Measurements from ENCODE around the gene SORL1-AS1.
A peak's percentile ranks its signal among the peaks of the same experiment; 100 is the strongest.

SORL1-AS1 gene

DNA sequence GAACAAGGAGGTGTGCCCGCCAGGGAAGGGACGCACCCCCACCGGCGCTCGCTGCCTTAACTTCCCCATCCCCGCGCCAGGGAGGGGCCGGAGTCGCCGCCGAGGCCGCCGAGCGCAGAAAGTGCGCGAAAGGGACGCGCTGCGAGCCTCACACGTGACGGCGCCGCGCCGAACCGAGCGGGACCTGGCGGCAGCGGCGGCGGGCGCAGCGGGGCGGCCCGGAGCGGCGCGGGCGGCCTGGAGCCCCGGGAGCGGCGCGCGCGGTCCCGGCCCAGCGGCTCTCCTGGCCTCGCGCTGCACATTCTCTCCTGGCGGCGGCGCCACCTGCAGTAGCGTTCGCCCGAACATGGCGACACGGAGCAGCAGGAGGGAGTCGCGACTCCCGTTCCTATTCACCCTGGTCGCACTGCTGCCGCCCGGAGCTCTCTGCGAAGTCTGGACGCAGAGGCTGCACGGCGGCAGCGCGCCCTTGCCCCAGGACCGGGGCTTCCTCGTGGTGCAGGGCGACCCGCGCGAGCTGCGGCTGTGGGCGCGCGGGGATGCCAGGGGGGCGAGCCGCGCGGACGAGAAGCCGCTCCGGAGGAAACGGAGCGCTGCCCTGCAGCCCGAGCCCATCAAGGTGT is 670 bp downstream of the SORL1-AS1 start, which contains the start of gene SORL1:
TSS of gene SORL1 (plus strand) at position 329 of the 623 bp plus-strand sequence. CDS start at position 347, 18 bp downstream.
- peak; percentile 32 for DNase-seq (ENCODE audit: low read depth)

DNA sequence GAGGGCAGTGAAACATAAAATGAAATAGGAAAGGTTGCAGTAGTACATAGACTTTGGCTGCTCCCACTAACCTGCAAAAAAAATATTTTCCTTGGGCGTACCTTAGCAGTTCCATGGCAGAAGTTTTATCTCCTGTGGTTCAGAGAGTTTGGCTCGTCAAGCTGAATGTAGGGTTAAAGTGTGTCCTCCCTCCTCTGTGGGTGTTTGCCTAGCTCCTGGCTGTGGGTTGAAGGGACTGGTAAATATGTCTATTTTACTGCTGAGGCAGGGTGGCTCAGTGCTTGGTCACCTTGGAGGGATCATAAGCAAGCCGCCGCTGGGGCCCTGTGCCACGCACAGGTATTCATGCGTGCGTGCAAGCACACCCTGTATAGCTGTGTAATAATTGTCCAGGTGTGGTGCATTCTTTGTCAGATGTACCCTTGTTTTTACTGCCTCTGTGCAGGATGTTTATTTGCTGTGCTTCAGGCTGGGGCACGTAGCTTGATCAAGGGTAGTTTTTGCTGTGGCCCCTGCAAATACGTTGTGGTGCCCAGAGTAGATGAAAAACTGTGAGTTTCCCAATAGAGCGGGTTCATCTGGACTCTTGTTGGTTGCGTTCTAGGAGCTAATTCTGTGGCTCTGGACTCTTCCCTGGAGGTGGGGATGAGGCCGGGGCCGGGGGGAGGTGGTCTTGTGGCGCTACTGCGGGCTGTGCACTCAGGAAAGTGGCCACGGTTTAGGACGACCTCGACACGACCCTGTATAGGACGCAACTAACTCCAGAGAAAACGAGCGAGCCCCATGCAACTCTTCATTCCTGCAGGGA is 1.4 kb downstream of the SORL1-AS1 start:
- no peak for DNase-seq (ENCODE audit: low read depth)

DNA sequence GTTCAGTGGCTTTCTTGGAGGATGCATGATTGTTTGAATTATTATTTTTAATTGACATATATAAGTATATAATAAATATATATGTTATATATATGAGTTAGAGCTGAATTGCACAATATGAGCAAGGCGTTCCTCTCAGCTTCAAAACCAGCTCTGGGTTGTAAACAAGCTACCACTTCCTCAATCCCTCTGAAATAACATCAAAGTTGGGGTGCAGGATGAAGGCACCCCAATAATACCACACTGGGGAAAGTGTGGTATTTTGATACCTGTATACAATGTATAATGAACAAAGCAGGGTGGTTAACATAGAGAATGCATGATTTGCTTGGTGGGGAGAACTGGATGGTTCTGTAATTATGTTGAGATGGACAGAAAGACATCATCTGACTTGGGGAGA is 2.4 kb downstream of the SORL1-AS1 start:
- no peak for DNase-seq (ENCODE audit: low read depth)

DNA sequence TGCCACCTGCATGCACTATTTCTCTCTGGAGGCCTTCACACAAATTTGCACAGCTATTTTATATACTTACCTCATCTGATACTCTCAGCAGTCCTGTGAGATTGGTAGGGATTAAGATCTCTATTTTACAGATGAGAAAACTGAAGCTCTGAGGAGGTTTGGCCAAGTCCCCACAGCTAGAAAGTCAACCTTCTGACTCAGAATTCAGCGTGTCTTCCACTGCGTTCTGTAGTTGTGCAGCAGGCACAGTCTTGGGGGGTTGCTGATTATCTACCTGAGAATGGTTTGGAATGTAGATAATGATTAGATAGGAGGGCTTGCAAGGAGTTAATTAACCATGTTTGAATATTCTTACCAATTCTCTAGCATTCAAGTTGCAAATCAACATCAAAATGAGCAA is 3.1 kb downstream of the SORL1-AS1 start:
- DNase-seq (ENCODE audit: low read depth): no peak

DNA sequence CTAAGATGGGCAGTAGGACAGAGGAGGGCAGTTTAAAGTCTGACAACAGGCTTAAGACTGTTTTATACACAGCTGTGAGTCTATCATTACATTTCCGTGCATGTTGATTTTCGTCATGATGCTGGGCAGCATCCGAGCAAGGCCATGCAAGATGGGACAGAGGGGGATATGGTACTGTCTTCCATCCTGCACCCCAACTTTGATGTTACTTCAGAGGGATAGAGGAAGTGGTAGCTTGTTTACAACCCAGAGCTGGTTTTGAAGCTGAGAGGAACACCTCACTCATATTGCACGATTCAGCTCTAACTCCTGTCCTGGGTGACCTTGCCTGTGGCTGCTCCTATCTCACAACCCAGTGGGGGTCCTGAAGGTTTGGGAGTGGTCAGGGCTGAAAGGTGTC is 3.6 kb downstream of the SORL1-AS1 start:
- no peak for DNase-seq (ENCODE audit: low read depth)

DNA sequence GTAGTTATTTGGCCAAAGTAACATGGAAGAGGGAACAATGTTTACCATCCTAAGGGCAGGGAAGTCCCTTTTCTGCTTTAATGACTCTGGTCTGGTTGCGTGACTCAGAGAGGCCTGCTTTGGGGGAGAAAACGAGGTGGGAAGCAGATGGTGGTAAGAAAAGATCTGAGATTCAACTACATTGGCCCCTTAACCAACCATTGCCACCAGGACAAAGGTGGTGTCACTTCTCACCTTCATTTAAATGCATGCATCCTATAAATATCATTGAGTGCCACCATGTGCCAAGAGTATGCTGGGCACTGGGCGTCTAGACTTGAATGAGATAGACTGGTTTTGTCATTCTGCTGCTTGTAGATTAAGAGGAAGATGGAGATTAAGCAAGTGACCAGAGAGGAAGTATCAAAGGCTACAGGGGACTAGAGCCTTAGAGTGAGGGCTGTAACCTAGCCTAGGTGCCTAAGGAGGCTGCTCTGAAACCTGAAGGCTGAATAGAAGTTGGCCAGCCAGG is 4.3 kb downstream of the SORL1-AS1 start:
- DNase-seq (ENCODE audit: low read depth): no peak

DNA sequence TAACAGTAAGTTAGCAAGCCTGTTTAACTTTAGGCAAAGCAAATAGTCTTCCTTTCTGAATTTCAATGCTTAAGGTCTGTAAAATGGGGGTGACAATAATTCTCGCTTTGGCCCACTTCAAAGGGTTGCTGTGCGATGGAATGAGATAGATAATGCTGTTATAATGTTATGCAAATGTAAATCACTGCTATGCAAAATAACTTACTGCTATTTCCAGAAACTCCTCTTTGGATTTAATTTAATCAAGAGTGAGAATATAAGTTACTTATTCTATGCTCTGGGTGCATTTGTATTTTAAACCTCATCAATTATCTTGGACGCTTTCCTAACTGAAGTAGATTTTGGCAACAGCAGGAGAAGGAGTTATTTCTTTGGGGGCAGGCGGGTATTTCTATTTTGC is 4.8 kb downstream of the SORL1-AS1 start:
- no peak for DNase-seq (ENCODE audit: low read depth)

DNA sequence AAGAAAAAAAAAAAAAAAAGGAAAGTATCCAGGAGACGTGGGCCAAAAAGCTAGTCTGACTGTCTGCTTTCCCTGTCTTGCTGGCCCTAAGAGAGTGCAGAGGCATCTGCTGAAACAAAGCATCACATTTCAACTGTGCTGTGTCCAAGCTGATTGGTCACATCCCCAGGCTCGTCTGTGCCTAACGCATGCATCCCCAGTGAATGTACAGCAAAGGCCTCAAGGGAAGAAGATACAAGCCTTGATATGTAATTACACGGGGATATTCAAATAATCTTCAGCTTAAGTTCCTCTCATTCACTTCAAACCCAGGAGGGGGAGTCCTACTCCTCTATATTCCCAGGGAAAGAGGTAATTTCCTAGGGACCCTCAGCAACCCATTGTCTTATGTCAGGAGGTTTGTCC is 6.0 kb downstream of the SORL1-AS1 start:
- DNase-seq (ENCODE audit: low read depth): no peak

DNA sequence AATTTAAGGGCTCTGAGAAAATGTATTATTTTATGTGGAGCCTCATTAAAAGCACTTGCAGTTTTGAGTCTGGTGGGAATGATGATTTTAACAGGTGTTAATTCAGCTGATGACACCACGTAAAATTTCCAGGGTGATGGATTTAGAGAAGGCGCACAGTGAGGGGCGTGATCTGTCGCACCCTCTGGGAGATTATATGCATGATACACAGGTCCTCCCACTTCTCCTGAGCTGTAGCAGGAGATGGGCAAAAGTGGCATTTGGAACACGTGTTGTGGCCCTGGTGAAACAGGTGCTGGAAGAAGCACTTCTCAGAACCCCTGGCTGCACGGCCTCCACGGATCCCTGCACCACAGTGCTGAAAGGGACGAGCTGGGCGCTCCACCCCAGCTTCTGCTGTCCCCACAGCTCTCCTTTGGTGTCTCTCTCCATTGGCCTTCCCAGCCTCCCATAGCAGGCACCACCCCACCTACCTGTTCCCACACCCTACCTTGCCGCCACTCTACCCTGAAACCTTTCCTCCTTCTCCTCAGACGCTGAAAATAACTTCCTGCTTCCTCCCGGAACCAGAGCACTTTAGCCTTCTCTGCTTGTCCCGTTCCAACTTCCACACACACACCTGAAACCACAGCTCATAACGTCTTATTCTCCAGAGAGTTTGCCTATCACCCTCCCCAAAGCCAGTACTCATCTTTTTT is 7.5 kb downstream of the SORL1-AS1 start:
- no peak for DNase-seq (ENCODE audit: low read depth)

DNA sequence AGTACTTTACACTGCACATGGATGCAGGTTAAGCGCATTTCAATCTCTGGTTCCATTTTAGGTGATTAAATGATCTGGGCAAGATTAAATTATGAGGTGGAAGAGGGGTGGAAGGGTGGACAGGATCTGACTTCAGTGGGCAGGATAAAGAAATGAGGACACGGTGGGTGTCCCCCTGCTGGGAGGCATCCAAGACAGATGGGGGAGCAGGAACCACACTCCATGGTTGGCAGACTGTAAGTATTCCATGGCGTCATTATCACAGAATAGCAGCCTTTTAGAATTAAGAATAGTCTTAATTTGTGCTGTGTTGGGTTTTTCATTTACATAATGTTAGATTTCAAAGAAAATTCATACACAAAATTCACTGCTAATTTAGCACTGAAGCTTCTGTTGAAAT is 8.2 kb downstream of the SORL1-AS1 start:
- no peak for DNase-seq (ENCODE audit: low read depth)

DNA sequence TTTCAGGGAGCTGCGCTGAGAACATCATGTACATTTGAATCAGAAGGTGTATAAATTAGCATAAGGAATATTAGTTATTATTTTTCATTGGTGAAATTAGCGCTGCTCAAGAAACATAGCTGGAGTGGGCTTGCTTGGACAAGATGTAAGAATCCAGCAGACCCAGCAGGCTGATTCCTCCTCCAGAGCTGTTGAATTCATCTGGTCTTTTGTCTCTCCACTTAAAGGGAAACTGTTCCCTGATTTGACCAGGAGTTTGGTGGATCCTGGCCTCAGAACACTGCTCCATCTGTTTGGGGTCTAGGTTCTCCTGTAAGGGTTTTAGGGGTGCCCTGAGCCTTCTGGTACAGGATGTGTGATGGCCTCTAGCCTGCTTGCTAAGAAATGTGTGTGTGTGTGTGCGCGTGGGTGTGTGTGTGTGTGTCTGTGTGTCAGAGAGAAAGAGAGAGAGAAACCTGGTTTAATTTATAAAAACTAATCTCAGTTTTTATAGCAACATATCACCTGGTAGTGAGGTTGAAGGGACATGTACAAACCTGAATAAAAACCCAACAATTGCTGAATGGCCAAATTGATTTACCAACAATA is 9.0 kb downstream of the SORL1-AS1 start:
- no peak for DNase-seq (ENCODE audit: low read depth)

DNA sequence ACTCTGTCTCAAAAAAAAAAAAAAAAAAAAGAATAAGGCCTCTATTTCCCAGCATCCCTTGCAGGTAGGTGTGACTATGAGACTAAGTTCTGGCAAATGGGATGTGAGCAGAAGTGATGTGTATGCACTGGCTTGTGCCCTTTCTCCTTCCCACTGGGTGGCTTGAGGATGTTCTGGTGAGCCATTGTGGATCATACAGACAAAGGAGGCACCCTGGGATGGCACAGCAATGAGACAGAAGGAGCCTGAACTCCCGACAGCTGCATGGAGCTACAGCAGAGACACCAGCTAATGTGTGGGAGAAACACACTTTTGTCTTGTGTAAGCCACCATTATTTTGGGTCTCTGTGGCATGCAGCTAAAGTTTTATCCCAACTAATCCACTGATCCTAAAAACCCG is 11.2 kb downstream of the SORL1-AS1 start:
- DNase-seq (ENCODE audit: low read depth): no peak

DNA sequence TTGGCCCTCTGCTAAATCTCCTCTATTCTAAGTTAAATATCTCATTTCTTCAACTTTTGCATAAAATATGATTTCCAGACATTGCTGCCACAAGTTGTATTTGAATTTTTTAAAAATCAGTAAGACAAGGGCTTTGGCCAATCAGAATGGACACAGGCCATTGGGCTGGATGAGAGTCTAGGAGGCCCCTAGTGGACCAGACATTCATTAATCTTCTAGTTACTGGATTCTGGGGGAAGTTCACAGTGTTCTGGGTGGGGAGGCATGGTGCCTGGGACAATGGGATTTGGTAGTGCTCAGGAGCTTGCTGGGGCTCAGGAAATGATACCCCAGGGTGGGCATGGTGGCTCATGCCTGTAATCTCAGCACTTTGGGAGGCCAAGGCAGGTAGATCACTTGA is 13.0 kb downstream of the SORL1-AS1 start:
- no peak for DNase-seq (ENCODE audit: low read depth)

DNA sequence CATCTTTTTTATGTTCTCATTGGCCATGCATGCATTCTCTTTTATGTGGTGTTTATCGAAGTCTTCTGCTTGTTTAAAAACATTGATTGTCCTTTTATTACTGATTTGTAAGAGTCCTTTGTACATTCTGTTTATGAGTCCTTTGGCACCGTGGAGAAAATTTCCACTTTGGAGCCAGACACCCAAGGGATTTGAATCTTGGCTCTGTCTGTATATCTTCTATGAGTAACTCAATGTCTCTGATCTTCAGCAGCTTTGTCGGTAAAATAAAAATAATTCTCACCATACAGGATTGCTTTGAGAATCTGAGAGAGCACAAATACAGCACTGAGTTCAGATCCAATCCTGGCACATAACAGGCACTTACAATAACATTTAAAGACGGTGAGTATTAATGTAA is 13.4 kb downstream of the SORL1-AS1 start:
- DNase-seq (ENCODE audit: low read depth): no peak

DNA sequence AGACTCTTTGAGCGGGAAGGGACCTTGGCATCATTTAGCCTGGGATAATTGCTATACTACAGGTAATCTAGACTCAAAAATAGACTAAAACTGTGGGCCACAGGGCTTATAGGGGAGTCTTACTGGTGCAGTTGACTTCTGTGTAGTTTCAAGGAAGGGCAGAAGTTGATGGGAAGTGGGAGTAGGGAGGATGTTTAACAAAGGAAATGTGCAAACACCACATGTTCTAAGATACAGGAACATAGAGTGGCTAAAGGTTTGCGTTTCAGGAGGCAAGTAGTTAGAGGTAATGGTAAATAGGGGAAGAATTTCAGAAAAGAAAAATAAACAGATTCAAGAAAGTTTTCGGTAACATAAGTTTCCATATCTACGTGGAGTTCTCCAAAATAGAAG is 15.1 kb downstream of the SORL1-AS1 start:
- DNase-seq (ENCODE audit: low read depth): no peak

DNA sequence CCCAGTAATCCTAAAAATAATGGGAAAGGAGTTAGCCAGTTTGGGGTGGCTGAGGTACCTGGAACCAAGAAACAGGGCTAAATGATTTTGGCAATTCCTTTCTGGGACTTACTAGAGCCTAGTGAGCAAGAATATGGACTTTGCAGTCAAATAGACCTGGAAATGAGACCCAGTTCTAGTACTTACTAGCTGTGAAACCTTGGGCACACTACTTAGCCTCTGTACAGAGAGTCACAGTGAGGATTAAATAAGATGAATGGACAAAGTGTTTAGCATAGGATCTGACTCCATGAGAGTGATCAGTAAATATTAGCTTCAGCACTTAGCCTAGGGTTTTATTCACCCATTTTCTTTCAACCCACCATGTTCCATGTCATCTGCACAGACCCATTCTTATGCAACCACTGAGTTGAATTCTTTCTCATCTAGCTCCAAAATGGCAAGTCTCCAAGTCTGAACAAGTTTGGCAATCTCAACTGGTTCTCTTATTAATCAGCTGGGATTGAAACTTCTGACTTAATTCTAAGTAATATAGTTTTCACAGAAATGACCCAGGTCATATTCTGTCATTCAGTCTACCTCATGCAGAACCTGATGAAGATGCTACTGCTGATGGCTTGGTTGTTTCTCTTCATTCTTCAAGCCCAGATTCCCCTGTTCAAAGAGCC is 15.6 kb downstream of the SORL1-AS1 start:
- DNase-seq (ENCODE audit: low read depth): no peak

DNA sequence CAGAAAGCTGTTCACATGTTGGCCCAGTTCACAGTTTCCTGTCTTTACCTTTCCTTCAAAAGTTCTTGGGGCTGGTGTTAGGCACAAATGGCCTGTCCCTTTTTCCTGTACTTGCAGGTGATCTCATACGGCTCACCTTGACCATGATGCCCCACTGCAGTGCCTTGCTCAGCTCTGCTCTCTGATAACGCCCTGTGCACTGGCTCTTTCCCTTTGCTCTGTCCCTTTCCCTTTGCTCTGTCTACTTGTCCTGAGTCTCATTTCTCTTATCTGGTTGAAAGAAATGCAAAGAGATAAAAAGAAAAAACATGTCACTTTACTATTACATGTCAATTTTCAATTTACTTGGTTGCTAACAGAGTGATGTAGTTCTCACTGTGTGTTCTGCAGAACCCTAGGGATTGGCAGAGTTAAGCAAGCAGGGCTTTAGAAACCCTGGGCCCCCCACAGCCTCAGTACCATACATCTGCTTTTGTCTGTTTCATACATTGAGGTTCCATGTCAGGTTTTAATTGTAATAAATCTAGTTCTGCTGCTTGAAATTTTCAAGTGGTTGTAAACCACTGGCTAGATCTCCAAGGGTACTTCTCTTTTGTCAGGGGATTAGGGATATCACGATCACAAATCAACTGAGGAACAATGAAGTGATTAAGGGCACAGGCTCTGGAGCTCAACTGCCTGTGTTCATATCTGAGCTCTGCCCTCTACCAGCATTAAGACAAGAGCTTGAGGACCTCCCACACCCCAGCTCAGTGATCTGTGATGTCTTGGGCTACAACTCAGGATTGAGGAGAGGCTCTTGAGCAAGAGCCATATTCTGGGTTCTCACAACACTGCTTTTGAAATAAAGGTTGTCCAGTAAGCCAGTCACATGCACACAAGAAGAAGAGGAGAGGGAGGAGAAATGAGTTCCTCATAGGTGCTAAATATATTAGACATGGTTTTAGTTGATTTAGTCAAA is 16.9 kb downstream of the SORL1-AS1 start:
- DNase-seq (ENCODE audit: low read depth): no peak

DNA sequence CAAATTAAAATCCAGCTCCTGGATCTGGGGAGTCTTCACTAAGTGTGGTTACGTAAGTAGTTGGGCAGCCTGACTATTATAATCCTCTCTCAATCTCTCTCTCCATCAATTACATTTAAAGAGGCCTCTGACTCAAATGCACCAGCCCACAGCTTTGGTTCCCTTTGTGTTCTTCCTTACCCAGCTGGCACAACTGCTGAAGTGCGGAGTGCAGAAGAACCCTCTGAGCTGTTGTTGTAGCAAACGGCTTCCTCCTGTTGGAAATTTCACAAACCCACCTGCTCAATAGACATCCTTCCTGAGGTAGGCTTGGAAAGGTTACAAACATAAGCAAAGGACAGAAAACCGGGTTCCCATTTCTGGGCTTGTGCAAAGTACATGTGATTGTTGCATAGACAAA is 17.6 kb downstream of the SORL1-AS1 start:
- no peak for DNase-seq (ENCODE audit: low read depth)

DNA sequence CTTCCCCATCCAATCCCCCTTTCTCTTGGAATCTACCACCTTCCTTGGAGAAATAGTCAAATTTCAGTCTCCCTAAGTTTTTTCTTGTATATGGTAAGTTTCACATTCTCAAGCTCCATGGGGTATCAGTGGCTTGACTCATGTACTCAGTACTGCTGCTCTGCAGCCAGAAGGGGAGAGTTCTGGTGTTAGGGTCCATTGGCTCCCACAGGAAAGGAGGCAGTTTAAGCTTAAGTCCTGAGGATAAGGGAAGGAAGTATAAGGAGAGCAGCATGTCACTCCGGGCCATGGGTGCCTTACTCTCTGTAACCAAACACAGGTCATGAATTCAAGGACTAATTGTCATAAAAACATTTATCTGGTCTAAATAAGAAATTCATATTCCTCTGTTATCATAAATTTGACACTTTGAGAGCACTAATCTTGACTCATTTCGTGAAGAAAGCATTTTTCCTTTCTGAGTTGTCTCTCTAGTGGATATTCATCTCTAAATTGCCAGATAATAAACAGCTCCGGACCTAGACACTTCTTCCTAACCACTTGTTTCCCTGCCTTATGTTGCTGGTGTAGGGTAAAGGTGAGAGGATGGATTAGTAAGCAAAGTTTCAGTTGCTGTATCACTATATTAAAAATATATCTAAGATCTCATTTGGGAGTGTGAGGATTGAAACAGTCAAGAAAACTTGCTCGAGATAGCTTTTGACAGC is 20.8 kb downstream of the SORL1-AS1 start:
- no peak for DNase-seq (ENCODE audit: low read depth)

DNA sequence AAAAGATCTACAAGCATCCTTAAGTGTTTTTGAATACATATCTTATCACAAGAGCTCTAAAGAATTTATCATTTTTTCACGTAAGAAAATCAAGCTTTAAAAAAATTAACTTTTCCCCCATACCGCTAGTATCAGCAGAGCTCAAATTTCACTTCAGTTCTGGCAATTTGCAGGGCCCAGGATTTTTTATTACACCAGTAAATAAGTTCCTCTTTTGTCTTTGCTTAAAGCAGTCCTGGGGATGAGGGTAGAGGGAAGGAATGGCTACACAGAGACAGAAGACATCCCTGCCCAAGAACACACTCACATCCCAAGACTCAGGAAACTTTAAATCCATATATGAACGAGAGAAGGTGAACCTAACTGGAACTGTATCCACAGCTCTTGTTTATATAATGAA is 23.2 kb downstream of the SORL1-AS1 start:
- DNase-seq (ENCODE audit: low read depth): no peak
